OCI-LY7 (cell line): ENCODE measurements around the gene ZNF474. TPM values are rescaled to one million over a fixed set of nuclear protein-coding genes. Genes with fewer than 3 reads are reported as not detected.

Source experiments
- BruUV-seq: library from RNA; stranded (reverse); fragments of 400-500 nt; replicated peaks from 2 replicates; lab custom pipeline; 2021; lab: Mats Ljungman, UMichigan
- CTCF ChIA-PET: fragments of 300-600 bp; sonication (Branson Sonifier 250); formaldehyde crosslinking; loops from one replicate; lab custom pipeline; 2022; ENCODE audit warnings: antibody characterized with exemption; ENCODE audit not compliant: unreplicated experiment; lab: Charles Lee
- POLR2A ChIA-PET: fragments of 300-600 bp; sonication (Branson Sonifier 250); formaldehyde crosslinking; loops from one replicate; lab custom pipeline; 2022; ENCODE audit warnings: antibody characterized with exemption; lab: Charles Lee
- DNase-seq: peaks from one replicate; pipeline ENCODE4 v3.0.0-alpha.2; 2015; ENCODE audit warnings: low spot score
- H2AFZ ChIP-seq: fragments of 200-600 bp; sonication (generic), shearing (Covaris generic); 2 replicates; pipeline ENCODE4 v1.6.1; 2014; ENCODE audit warnings: mild to moderate bottlenecking, antibody characterized with exemption, low read length, moderate library complexity
- H3K27ac ChIP-seq: fragments of 200-600 bp; sonication (generic); 2 replicates; pipeline ENCODE4 v1.5.1; 2014; ENCODE audit warnings: mixed run types, low read depth, mild to moderate bottlenecking, moderate library complexity, low read length, inconsistent platforms; ENCODE audit not compliant: poor library complexity, severe bottlenecking
- H3K36me3 ChIP-seq: fragments of 200-600 bp; sonication (generic); 2 replicates; pipeline ENCODE4 v1.6.1; 2014; ENCODE audit warnings: mild to moderate bottlenecking, antibody characterized with exemption, low read length, moderate library complexity, mixed read lengths; ENCODE audit not compliant: insufficient read depth
- H3K4me1 ChIP-seq: fragments of 200-600 bp; sonication (generic); 2 replicates; pipeline ENCODE4 v1.5.1; 2014; ENCODE audit warnings: mild to moderate bottlenecking, low read length; ENCODE audit not compliant: insufficient read depth, poor library complexity, severe bottlenecking
- H3K4me2 ChIP-seq: fragments of 200-600 bp; sonication (generic); 2 replicates; pipeline ENCODE4 v1.6.1; 2014; ENCODE audit warnings: mild to moderate bottlenecking, low read length
- H3K4me3 ChIP-seq: fragments of 200-600 bp; sonication (generic); 2 replicates; pipeline ENCODE4 v1.5.1; 2014; ENCODE audit warnings: mild to moderate bottlenecking, low read depth, low read length; ENCODE audit not compliant: poor library complexity, severe bottlenecking
- H3K79me2 ChIP-seq: fragments of 200-600 bp; sonication (generic); 2 replicates; pipeline ENCODE4 v1.6.1; 2016; ENCODE audit warnings: low read depth, mild to moderate bottlenecking, low read length, moderate library complexity, mixed read lengths; ENCODE audit not compliant: insufficient read depth
- H3K9me2 ChIP-seq: fragments of 200-600 bp; sonication (generic); 2 replicates; pipeline ENCODE4 v1.6.1; 2016; ENCODE audit warnings: mild to moderate bottlenecking, low read length, mixed read lengths; ENCODE audit not compliant: insufficient read depth
- H3K9me3 ChIP-seq: fragments of 200-600 bp; sonication (generic); 2 replicates; pipeline ENCODE4 v1.6.1; 2014; ENCODE audit warnings: mild to moderate bottlenecking, mixed run types, low read length, mixed read lengths
- H4K20me1 ChIP-seq: fragments of 200-600 bp; sonication (generic); 2 replicates; pipeline ENCODE4 v1.6.1; 2014; ENCODE audit warnings: mild to moderate bottlenecking, antibody characterized with exemption, low read length, moderate library complexity, mixed read lengths; ENCODE audit not compliant: insufficient read depth
- EZH2phosphoT487 ChIP-seq: fragments of 200-600 bp; sonication (generic); IDR thresholded peaks from 2 replicates; pipeline ENCODE4 v1.6.1; 2018; ENCODE audit warnings: low read depth, borderline replicate concordance, mild to moderate bottlenecking, mixed run types, antibody characterized with exemption, low read length, moderate library complexity, mixed read lengths
- intact Hi-C: fragments of 100-400 bp; cut with micrococcal nuclease; formaldehyde crosslinking; loops from one replicate; pipeline ENCODE4 v1.10.0; 2022; ENCODE audit not compliant: unreplicated experiment
- total RNA-seq, 2 experiments: library from RNA; depleted of rRNA in 1 of 2; stranded (reverse); fragments of >200 nt in 1 of 2; shearing (Covaris generic) in 1 of 2; gene quantifications; 2 replicates each; pipeline ENCODE4 v1.2.3, GENCODE V29; 2014 to 2022
- TF ChIP-seq, protein P1 (sequence below): fragments of 200-600 bp; sonication (generic); conservative IDR thresholded peaks from 2 replicates; pipeline ENCODE4 v1.5.1; 2014; ENCODE audit warnings: mild to moderate bottlenecking, antibody characterized with exemption, low read length, moderate library complexity, mixed read lengths

ZNF474 gene
- total RNA-seq, 2 experiments from 2014 or later: not detected

GRCh38 chr5:122152266-122152900 lies 23.0 kb downstream of the ZNF474 start:
- Histone ChIP-seq H3K27ac (no peak overlapping the region), H3K4me1 (no peaks in the 10 kb centered on the region), H3K36me3 (no peaks in the 10 kb centered on the region), H2AFZ (no peak overlapping the region), H3K4me3 (no peak overlapping the region), H3K9me3 (no peaks in the 10 kb centered on the region), H3K9me2 (no peaks in the 10 kb centered on the region), H3K4me2 (no peak overlapping the region), H4K20me1 (no peaks in the 10 kb centered on the region), H3K79me2 (no peaks in the 10 kb centered on the region)
- no peak for DNase-seq
- intact Hi-C loops: no loop called here
- no TSS peak for BruUV-seq
- no peak for TF ChIP-seq EZH2phosphoT487
- TF ChIP-seq, protein P1, sequence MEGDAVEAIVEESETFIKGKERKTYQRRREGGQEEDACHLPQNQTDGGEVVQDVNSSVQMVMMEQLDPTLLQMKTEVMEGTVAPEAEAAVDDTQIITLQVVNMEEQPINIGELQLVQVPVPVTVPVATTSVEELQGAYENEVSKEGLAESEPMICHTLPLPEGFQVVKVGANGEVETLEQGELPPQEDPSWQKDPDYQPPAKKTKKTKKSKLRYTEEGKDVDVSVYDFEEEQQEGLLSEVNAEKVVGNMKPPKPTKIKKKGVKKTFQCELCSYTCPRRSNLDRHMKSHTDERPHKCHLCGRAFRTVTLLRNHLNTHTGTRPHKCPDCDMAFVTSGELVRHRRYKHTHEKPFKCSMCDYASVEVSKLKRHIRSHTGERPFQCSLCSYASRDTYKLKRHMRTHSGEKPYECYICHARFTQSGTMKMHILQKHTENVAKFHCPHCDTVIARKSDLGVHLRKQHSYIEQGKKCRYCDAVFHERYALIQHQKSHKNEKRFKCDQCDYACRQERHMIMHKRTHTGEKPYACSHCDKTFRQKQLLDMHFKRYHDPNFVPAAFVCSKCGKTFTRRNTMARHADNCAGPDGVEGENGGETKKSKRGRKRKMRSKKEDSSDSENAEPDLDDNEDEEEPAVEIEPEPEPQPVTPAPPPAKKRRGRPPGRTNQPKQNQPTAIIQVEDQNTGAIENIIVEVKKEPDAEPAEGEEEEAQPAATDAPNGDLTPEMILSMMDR: no peak
- CTCF ChIA-PET: no interaction called here
- POLR2A ChIA-PET: interaction anchor here (1.6 kb wide), 1 partner anchor 13 kb away, joined by 3 read pairs; no protein-coding TSS in a partner anchor

GRCh38 chr5:122153230-122153629 lies 23.9 kb downstream of the ZNF474 start:
- Histone ChIP-seq H3K9me3 (no peaks in the 10 kb centered on the region), H2AFZ (no peak overlapping the region), H3K4me1 (no peaks in the 10 kb centered on the region), H3K9me2 (no peaks in the 10 kb centered on the region), H3K4me3 (no peak overlapping the region), H3K79me2 (no peaks in the 10 kb centered on the region), H3K27ac (no peak overlapping the region), H4K20me1 (no peaks in the 10 kb centered on the region), H3K4me2 (no peak overlapping the region), H3K36me3 (no peaks in the 10 kb centered on the region)
- TF ChIP-seq, protein P1: no peak
- no peak for TF ChIP-seq EZH2phosphoT487
- no peak for DNase-seq
- intact Hi-C loops: no loop called here
- ChIA-PET POLR2A (interaction anchor here (1.6 kb wide), 1 partner anchor 13 kb away, joined by 3 read pairs; no protein-coding TSS in a partner anchor), CTCF (no interaction called here)
- BruUV-seq: no TSS peak

DNA sequence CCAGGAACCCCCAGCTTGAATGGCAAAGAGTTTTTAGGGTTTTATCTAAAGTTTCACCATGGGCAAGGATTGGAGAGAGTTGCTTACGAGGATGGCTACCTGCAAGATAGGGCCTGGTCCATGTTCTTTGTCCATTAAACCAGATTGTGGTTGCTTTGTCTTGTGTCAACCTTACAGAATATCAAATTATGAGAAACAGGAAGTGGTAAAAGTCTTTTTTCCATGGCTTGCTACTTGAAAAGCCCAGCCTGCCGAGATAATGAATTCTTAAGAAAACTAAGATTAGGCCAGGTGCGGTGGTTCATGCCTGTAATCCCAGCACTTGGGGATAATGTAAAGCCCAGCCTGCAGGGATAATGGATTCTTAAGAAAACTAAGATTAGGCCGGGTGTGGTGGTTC lies 24.4 kb downstream of the ZNF474 start:
- Histone ChIP-seq H3K9me2 (no peaks in the 10 kb centered on the region), H3K27ac (no peak overlapping the region), H3K4me3 (no peak overlapping the region), H2AFZ (no peak overlapping the region), H3K4me2 (no peak overlapping the region), H3K9me3 (no peaks in the 10 kb centered on the region), H3K79me2 (no peaks in the 10 kb centered on the region), H4K20me1 (no peaks in the 10 kb centered on the region), H3K36me3 (no peaks in the 10 kb centered on the region), H3K4me1 (no peaks in the 10 kb centered on the region)
- intact Hi-C loops: no loop called here
- TF ChIP-seq, protein P1: no peak
- no peak for TF ChIP-seq EZH2phosphoT487
- BruUV-seq: no TSS peak
- DNase-seq: no peak
- POLR2A ChIA-PET: interaction anchor here (0.8 kb wide), 1 partner anchor 11 kb away, joined by 3 read pairs; no protein-coding TSS in a partner anchor
- CTCF ChIA-PET: no interaction called here
